B cell (primary cell): ENCODE data around the gene ISCA1. TPM values are rescaled to one million over a fixed set of nuclear protein-coding genes. Genes with fewer than 3 reads are reported as not detected.

Experiments used
- ATAC-seq: fragments of 200-7000 bp; cut with Tn5 transposase; one replicate; pipeline ENCODE4 v1.10.0; 2021; ENCODE audit warnings: low read depth, mild to moderate bottlenecking, moderate number of reproducible peaks, moderate library complexity
- CTCF ChIA-PET: fragments of 350-600 bp; sonication (Branson Sonifier 250); formaldehyde crosslinking; loops from one replicate; lab custom pipeline; 2021; ENCODE audit warnings: antibody characterized with exemption, inconsistent platforms; lab: Charles Lee
- POLR2A ChIA-PET: fragments of 350-600 bp; sonication (Branson Sonifier 250); formaldehyde crosslinking; loops from one replicate; lab custom pipeline; 2021; ENCODE audit warnings: antibody characterized with exemption; lab: Charles Lee
- DNase-seq: peaks from one replicate; pipeline ENCODE4 v3.0.0; 2013
- H2AFZ ChIP-seq: 2 replicates; pipeline ENCODE4 v1.6.1; 2012; ENCODE audit warnings: mild to moderate bottlenecking, low read depth, low read length; ENCODE audit not compliant: insufficient read depth, poor library complexity, severe bottlenecking
- H3K27ac ChIP-seq, 2 donors: 1 replicate in 1 of 2; 2 replicates in 1 of 2; pipeline ENCODE4 v1.5.1; 2012 to 2013; ENCODE audit warnings: low read length in 2 of 2, mild to moderate bottlenecking in 2 of 2, moderate library complexity in 1 of 2
- H3K27me3 ChIP-seq, 4 experiments: fragments of 200-600 bp in 1 of 4; sonication (generic) in 1 of 4; replicated peaks in 1 of 4; 1 replicate in 2 of 4; 2 replicates in 2 of 4; pipeline versions ENCODE4 v1.6.1 to v1.7.0; 2013 to 2016; ENCODE audit warnings: low read length in 3 of 4, mild to moderate bottlenecking in 2 of 4, mixed read lengths in 1 of 4, moderate library complexity in 1 of 4; ENCODE audit not compliant: insufficient read depth in 4 of 4, control insufficient read depth in 3 of 4; ENCODE audit errors: control extremely low read depth in 1 of 4
- H3K36me3 ChIP-seq, 2 experiments: replicated peaks in 1 of 2; 1 replicate in 1 of 2; 2 replicates in 1 of 2; pipeline versions ENCODE4 v1.6.1 to v1.7.1; 2013; ENCODE audit warnings: low read length in 1 of 2; ENCODE audit not compliant: insufficient read depth in 2 of 2, control insufficient read depth in 1 of 2; ENCODE audit errors: control extremely low read depth in 1 of 2, extremely low read depth in 1 of 2
- H3K4me1 ChIP-seq, 2 donors: fragments of 200-600 bp in 1 of 2; sonication (generic) in 1 of 2; 1 replicate in 1 of 2; 2 replicates in 1 of 2; pipeline versions ENCODE4 v1.5.1 to v1.6.1; 2013 to 2017; ENCODE audit warnings: low read length in 2 of 2; ENCODE audit not compliant: control insufficient read depth in 2 of 2, insufficient read depth in 2 of 2
- H3K4me2 ChIP-seq: replicated peaks from 2 replicates; pipeline ENCODE3; 2012; ENCODE audit warnings: mild to moderate bottlenecking, low read depth, low read length; ENCODE audit not compliant: poor library complexity, severe bottlenecking
- H3K4me3 ChIP-seq, 5 experiments: fragments of 200-600 bp in 1 of 5; sonication (generic) in 1 of 5; 1 replicate in 3 of 5; 2 replicates in 2 of 5; pipeline versions ENCODE4 v1.5.1 to v1.7.0; 2011 to 2016; ENCODE audit warnings: low read length in 4 of 5, mild to moderate bottlenecking in 4 of 5, low read depth in 2 of 5, control low read depth in 1 of 5, moderate library complexity in 1 of 5; ENCODE audit not compliant: insufficient read depth in 1 of 5; ENCODE audit errors: control extremely low read depth in 1 of 5, extremely low read depth in 1 of 5
- H3K79me2 ChIP-seq: fragments of 200-600 bp; sonication (generic); one replicate; pipeline ENCODE4 v1.6.0; 2016; ENCODE audit warnings: low read length; ENCODE audit not compliant: control insufficient read depth, insufficient read depth
- H3K9ac ChIP-seq: fragments of 200-600 bp; sonication (generic); 2 replicates; pipeline ENCODE4 v1.6.1; 2017; ENCODE audit warnings: mild to moderate bottlenecking, low read length, moderate library complexity
- H3K9me3 ChIP-seq, 3 donors: one replicate each; pipeline versions ENCODE4 v1.6.1 to v1.7.1; 2013; ENCODE audit warnings: low read length in 2 of 3; ENCODE audit not compliant: control insufficient read depth in 2 of 3, insufficient read depth in 1 of 3; ENCODE audit errors: control extremely low read depth in 1 of 3
- H4K20me1 ChIP-seq: 2 replicates; pipeline ENCODE4 v1.6.0; 2012; ENCODE audit warnings: mild to moderate bottlenecking, low read length; ENCODE audit not compliant: insufficient read depth, control insufficient read depth, poor library complexity, severe bottlenecking
- H3K27ac Mint-ChIP-seq: one replicate; pipeline ENCODE4 v1.8.0; 2021; ENCODE audit warnings: mixed read lengths
- H3K27me3 Mint-ChIP-seq: one replicate; pipeline ENCODE4 v1.8.0; 2021; ENCODE audit warnings: mixed read lengths
- H3K4me1 Mint-ChIP-seq: one replicate; pipeline ENCODE4 v1.8.0; 2021; ENCODE audit warnings: mixed read lengths
- H3K4me3 Mint-ChIP-seq: one replicate; pipeline ENCODE4 v1.8.0; 2021; ENCODE audit warnings: mixed read lengths
- H3K9me3 Mint-ChIP-seq: one replicate; pipeline ENCODE4 v1.8.0; 2022; ENCODE audit warnings: mixed read lengths; ENCODE audit not compliant: insufficient read depth
- EZH2 ChIP-seq: IDR thresholded peaks from 2 replicates; pipeline ENCODE4 v1.6.1; 2012; ENCODE audit warnings: borderline replicate concordance, low read depth, mild to moderate bottlenecking, moderate library complexity, low read length; ENCODE audit not compliant: insufficient read depth, poor library complexity, severe bottlenecking
- WGBS: methylation state at CpG from one replicate; pipeline ENCODE4 v1.1.5; 2013; ENCODE audit warnings: missing lambda C conversion rate; ENCODE audit not compliant: insufficient coverage; 5-methylcytosine and 5-hydroxymethylcytosine counted together
- intact Hi-C: fragments of 100-400 bp; cut with micrococcal nuclease; formaldehyde crosslinking; loops from one replicate; pipeline ENCODE4 v1.10.0; 2022
- polyA plus RNA-seq: library from polyadenylated mRNA; depleted of rRNA; stranded (reverse); fragments of >200 nt; gene quantifications from 2 replicates; pipeline ENCODE4 v1.2.3, GENCODE V29; 2012
- total RNA-seq, 2 donors: library from RNA; stranded (reverse); fragments of 120-200 nt in 1 of 2; gene quantifications; 1 replicate in 1 of 2; 2 replicates in 1 of 2; pipeline versions ENCODE4 v1.2.3 to v1.2.4, GENCODE V29; 2013 to 2022
- TF ChIP-seq, protein P1 (sequence below): fragments of 200-600 bp; IDR thresholded peaks from one replicate; pipeline ENCODE4 v1.8.0; 2022; ENCODE audit warnings: antibody characterized with exemption, mild to moderate bottlenecking

Gene ISCA1
- total and polyA plus RNA-seq, 2 donors (not counting 1 experiment from before 2014, with no cell fraction given), result 17.8 to 32.7 TPM

DNA sequence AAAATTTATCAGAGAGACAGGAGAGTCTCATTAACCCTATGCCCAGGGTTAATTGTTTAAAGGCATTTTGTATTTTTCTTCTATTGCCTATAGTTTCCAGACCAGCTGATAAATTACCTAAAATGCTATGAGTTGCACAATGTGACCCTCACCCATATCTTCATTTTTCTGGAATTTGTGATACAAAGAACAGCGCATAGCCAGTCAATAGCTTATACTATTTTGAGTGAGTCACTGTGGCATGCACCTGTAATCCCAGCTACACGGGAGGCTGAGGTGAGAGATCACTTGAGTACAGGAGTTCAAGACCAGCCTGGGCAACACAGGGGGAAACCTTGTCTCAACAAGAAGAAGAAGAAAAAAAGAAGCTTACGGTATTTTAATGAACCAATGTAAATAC is 25.7 kb downstream of the ISCA1 start:
- Histone ChIP-seq H3K79me2 (no peaks in the 10 kb centered on the region), H4K20me1 (no peaks in the 10 kb centered on the region), H3K4me2 (no peak overlapping the region), H2AFZ (no peak overlapping the region), H3K27me3 (no peaks in the 10 kb centered on the region), H3K4me1 (no peaks in the 10 kb centered on the region), H3K36me3 (no peaks in the 10 kb centered on the region), H3K4me3 (no peak overlapping the region), H3K9ac (no peak overlapping the region), H3K9me3 (peaks cover 0 to 14% (median 12%) of the 10 kb centered on the region in 3 donors), H3K27ac (no peak overlapping the region)
- no peak overlapping the region for H3K27ac Mint-ChIP-seq
- no peaks in the 10 kb centered on the region for H3K4me1 Mint-ChIP-seq
- intact Hi-C loops, result no loop called here
- no peak for DNase-seq
- peaks cover 8% of the 10 kb centered on the region for H3K9me3 Mint-ChIP-seq
- no peak for ATAC-seq
- H3K4me3 Mint-ChIP-seq, result no peak overlapping the region
- ChIA-PET POLR2A (no interaction called here), CTCF (interaction anchor here (1.0 kb wide), 1 partner anchor 18 kb away, joined by 5 read pairs; no protein-coding TSS in a partner anchor)
- 93% methylated on average over 2 of the region's 3 CpGs for WGBS
- TF ChIP-seq, protein P1, sequence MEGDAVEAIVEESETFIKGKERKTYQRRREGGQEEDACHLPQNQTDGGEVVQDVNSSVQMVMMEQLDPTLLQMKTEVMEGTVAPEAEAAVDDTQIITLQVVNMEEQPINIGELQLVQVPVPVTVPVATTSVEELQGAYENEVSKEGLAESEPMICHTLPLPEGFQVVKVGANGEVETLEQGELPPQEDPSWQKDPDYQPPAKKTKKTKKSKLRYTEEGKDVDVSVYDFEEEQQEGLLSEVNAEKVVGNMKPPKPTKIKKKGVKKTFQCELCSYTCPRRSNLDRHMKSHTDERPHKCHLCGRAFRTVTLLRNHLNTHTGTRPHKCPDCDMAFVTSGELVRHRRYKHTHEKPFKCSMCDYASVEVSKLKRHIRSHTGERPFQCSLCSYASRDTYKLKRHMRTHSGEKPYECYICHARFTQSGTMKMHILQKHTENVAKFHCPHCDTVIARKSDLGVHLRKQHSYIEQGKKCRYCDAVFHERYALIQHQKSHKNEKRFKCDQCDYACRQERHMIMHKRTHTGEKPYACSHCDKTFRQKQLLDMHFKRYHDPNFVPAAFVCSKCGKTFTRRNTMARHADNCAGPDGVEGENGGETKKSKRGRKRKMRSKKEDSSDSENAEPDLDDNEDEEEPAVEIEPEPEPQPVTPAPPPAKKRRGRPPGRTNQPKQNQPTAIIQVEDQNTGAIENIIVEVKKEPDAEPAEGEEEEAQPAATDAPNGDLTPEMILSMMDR, result no peak
- TF ChIP-seq EZH2, result no peak
- H3K27me3 Mint-ChIP-seq, result no peaks in the 10 kb centered on the region

DNA sequence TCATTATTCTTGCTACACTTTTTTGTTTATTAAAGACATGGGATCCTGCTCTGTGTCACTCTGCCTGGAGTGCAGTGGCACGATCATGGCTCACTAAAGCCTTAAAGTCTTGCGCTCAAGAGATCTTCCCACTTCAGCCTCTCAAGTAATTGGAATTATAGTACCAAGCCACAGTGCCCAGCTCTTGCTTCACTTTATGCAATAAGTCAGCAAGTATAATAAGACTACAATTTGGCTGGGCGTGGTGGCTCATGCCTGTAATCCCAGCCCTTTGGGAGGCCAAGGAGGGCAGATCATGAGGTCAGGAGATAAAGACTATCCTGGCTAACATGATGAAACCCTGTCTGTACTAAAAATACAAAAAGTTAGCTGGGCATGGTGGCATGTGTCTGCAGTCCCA is 28.8 kb downstream of the ISCA1 start:
- peaks cover 0 to 14% (median 12%) of the 10 kb centered on the region in 3 donors for H3K9me3 ChIP-seq
- H3K27ac ChIP-seq, result no peak overlapping the region
- H3K27me3 ChIP-seq, result no peaks in the 10 kb centered on the region
- DNase-seq, result no peak
- H3K9ac ChIP-seq, result no peak overlapping the region
- WGBS, result 100% methylated on average over 2 of the region's 3 CpGs
- no peak overlapping the region for H2AFZ ChIP-seq
- POLR2A ChIA-PET, result no interaction called here
- H3K27me3 Mint-ChIP-seq, result no peaks in the 10 kb centered on the region
- intact Hi-C loops, result no loop called here
- no peak overlapping the region for H3K4me3 ChIP-seq
- no peak overlapping the region for H3K4me3 Mint-ChIP-seq
- H4K20me1 ChIP-seq, result no peaks in the 10 kb centered on the region
- H3K4me1 ChIP-seq, result no peaks in the 10 kb centered on the region
- H3K27ac Mint-ChIP-seq, result no peak overlapping the region
- no peaks in the 10 kb centered on the region for H3K79me2 ChIP-seq
- TF ChIP-seq, protein P1, result no peak
- TF ChIP-seq EZH2, result no peak
- no peaks in the 10 kb centered on the region for H3K4me1 Mint-ChIP-seq
- H3K9me3 Mint-ChIP-seq, result peaks cover 8% of the 10 kb centered on the region
- H3K4me2 ChIP-seq, result no peak overlapping the region
- no peaks in the 10 kb centered on the region for H3K36me3 ChIP-seq
- ATAC-seq, result no peak
- CTCF ChIA-PET, result no interaction called here
